GM19193 (cell line): ENCODE data around the gene KCNAB2.

Experiments
- POLR2A ChIP-seq: IDR thresholded peaks from 4 replicates; pipeline ENCODE4 v1.6.1; 2011; ENCODE audit not compliant: insufficient read depth, insufficient read length; ENCODE audit errors: extremely low read depth

Gene KCNAB2

DNA sequence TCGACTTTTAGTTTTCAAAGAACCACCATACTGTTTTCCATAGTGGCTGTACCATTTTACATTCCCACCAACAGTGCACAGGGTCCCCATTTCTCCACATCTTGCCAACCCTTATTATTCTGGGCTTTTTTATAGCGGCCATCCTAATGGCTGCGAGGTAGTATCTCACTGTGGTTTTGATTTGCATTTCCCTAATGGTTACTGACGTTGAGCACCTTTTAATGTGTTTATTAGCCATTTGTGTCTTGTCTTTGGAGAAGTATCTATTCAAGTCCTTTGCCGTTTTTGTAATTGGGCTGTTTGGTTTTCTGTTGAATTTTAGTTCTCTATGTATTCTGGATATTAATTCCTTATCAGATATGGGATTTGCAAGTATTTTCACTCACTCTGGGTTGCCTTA, 22.3 kb upstream of the KCNAB2 start:
- TF ChIP-seq POLR2A: no peak

DNA sequence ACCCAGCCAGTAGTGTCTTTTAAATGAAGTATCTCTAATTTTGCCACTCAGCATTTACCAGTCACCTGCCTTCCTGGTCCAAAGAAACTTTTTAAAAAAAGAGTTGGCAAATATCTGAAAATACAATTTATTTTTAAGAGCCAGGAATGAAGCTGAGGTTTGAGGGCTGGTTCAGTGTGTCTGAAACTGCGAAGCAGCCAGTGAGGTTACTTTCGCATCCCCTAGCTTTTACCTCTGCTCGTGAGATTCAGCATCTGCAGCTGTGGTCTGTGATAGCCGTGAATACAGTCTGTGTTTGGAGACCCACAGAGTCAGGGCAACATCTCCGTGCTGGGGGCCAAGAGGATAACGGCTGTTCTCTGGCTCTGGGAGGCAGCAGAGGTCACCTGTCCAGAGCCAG, 21.3 kb upstream of the KCNAB2 start:
- no peak for TF ChIP-seq POLR2A

DNA sequence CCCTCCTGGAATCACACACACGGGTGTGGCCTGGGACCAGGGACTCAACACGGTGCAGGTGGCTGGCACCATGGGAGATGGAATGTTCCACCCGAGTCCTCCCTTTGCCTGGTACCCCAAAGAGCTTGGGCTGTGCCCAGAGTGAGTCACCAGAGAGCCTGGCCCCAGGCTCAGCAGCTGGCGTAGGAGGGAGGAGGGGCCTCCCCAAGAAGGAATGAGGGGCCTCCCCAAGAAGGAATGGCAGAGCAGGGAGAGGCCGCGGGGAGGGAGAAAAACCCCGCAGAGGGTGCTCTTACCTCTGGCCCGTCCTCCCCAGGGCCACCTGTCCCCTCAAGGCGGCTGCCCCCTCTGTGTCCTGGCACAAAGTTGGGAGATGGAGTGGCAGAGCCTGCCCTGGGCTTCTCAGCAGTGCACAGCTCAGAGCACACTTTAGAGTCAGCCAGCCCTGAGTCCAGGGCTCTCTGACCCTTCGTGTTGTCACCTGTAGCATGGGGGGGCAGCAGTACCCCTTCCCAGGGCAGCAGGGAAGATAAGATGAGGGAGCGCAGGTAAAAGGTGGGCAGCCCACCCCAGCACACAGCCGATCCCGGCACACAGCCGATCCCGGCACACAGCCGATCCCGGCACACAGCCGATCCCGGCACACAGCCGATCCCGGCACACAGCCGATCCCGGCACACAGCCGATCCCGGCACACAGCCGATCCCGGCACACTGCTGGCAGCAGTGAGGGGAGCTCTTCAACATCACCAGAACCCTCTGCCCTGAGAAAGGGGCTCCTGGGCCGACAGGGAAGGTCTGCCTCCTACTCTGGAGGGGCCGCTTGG, 20.2 kb upstream of the KCNAB2 start:
- no peak for TF ChIP-seq POLR2A

DNA sequence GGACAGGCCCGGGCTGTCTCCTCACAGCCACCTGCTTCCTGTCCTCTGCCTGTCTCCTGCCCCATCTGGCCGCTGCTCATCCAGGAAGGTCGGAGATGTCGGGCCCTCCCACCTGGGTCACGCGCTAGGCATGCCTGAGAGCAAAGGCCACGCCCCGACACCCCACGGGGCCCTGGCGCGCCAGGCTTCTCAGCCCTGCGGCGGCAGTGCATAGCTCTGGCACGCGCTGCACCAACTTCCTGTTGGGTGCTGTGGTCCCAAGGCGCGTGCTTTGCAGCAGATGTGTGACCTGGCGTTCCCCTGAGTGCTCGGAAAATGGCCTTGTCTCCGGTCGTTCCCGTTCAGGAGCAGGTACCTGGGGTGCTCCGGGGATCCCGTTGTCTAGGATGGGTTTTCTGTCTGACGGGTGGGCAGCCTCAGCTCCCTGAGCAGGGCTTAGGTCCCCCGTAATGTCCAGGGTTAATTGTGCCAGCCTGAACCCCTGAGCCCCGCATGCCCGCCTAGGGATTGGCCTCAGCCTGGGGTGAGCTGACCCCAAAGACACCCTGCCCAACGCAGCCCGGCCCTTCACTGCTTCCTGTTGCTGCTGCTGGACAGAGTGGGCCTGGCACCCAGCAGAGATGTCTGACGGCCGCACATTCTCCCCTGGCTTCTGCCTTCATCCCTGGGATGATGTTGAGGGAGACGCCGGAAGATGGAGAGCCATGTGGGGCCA, 19.4 kb upstream of the KCNAB2 start:
- TF ChIP-seq POLR2A: peak; percentile 88

DNA sequence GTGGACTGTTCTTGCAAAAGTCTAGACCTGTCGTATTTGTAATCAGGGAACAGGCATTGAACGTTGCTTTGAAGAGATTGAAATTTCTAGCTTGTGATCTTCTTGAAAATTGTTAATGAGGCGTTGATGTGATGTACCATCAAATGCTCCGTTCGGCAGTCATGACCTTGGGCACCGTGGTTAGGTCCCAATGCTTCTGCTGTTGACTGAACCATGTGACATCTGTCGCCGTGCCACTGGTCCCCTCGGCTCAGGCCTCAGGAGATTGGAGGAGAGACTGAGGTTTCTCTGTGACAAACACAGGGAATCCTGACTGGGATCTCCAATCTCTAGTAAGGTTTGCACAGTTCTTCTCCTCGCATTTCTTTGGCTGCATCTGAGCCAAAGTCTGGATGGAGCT, 18.1 kb upstream of the KCNAB2 start:
- TF ChIP-seq POLR2A: no peak

DNA sequence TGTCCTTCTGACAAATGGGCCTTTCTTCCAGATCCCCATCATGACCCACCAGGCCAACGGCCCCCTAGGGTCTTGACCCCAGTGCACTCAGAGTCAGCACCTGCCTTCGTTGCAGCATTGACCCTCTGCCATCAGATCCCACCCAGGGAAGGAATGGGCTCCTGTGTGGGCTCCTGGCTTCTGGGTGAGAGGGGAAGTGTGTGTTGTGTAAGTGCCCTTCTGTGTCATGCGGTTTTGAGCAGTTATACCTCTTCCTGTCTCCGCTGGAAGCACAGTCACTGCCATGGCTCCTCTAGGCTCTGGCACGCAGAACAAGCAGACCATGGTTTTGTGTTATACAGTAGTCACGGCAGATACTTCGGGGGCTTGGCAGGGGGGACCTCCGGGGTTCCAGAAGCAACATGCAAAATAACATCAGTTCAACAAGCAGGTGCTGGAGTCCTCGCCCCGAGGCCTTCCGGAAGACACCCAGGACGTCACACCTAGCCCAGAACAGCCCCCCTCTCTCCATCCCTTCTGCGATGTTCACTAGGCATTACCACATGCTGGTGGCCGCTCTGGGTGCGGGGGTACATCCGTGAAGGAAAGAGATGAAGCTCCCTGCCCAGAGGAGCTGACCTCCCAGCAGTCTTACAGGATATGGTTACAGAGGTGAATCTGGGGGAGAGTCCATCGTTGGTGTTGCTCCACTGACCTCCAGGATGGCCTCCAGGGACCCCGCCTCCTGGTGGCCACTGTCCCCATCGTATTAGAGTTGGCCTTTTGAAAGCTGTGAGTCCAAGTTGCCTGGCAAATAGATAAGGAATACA, 17.4 kb upstream of the KCNAB2 start:
- TF ChIP-seq POLR2A: no peak

DNA sequence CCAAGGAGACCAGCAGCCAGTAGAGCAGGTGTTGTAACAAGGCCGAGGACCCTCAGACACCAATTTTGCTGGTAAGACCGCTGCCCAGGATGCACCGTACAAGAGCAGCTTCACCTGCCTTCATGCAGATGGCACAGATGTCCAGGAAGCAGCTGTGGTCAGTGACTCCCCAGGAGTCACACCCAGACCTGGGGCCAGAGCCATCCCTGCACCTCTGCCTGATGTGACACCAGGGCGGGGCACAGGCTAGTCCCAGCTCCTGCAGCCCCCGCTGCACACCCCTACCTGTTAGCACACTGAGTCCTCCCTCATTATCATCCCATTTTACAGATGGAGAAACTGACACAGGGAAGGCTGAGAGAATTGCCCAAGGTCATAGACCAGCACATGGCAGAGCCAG, 16.3 kb upstream of the KCNAB2 start:
- TF ChIP-seq POLR2A: no peak

DNA sequence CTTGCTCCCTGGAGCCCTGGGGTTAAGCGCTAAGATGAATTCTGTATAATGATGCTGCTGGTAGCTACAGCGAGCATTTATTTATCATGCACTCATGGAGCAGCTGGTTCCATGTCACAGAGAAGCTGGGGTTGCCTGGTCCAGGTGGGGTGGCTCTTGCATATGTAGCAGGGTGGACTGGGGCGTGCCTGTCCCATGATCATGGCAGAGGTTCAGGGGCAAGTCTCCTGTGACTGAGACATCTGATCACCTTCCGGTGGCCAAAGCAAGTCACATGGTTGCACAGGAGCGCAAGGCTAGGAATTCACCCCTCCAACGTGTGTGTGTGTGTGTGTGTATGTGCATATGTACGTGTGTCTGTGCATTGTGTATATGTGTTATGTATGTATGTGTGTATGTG, 15.6 kb upstream of the KCNAB2 start:
- no peak for TF ChIP-seq POLR2A

DNA sequence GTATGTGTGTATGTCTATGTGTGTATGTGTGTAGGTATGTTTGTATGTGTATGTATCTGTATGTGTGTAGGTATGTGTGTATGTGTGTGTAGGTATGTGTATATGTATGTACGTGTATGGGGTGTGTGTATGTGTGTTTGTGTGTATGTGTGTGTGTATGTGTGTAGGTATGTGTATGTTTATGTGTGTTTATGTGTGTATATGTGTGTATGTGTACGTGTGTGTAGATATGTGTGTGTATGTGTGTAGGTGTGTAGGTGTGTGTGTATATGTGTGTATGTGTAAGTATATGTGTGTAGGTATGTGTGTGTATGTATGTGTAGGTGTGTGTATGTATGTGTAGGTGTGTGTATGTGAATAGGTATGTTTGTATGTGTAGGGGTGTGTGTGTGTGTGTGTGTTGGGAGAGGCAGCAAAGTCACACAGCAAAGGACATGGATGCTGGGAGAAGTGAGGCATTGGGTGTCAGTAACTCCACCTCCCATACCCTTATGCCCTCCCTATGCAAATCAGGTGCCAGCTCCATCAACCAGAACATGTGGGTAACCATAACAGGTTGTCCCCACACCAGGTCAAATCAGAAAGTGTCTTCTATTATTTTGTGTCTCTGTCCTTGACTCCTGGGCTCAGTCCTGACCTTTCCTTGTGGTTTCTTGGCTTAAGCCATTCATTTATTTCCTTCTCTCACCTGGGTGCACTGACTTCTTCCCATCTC, 15.0 kb upstream of the KCNAB2 start:
- no peak for TF ChIP-seq POLR2A

DNA sequence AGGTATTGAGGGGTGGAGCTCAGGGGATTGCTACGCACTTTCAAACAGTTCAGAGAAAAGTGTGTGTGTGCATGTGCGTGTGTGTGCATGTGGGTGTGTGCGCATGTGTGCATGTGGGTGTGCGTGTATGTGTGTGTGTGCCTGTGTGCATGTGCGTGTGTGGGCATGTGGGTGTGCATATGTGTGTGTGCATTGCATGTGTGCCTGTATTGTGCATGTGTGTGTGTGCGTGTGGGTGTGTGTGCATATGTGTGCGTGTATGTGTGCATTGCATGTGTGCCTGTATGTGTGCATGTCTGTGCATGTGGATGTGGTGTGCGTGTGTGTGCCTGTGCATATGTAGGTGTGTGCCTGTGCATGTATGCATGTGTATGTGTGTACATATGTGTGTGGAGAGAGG, 12.6 kb upstream of the KCNAB2 start:
- no peak for TF ChIP-seq POLR2A

DNA sequence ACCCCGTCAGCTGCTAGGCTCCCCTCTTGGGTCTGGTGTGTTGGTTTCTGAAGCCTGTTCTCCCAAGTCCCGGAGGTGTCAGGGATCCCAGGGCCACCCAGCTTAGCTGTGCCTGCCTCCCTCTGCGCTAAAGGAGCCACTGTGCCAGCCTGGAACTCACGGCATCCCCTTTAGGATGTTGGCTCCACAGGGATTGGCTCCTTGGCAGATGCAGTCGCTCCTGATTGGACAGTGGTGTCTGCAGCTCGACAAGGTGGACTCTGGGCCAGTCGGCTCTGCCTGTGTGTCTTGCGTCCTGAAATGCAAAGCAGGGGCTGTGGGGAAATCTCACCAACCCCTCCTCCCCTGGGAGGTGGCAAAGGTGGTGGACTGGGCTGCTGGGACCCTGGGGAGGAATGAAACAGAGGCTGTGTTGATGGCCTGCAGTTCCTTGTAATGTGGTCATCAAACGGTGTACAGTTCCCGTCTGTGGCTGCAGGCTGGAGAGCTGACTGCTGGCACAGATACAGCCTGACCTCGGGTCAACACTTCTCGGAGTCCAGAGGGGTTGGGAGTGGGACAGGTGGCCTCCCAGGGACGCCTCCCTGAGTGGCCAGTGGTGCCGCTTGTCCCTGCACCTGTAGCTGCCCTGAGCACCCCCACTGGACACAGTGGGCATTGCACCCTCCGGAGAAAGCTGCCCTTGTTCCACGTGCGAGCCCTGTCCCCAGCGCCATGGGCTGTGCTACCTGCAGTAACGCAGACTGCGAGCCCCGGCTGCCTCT, 11.5 kb upstream of the KCNAB2 start:
- no peak for TF ChIP-seq POLR2A

DNA sequence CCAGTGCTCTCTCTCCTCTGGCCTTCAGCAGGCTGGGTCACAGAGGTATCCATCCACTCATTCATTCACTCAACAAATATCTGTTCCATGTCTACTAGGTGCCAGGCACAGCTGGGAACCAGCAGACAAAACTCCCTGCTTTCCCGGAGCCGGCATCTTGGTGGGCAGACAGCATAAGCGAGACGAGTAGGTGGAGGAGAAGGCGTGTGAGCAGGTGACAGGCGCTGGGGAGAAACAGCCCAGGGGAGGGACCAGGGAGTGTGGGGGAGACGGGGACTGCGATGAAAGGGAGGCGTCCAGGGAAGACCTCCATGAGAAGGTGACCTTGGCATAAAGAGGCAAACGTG, 11.0 kb upstream of the KCNAB2 start:
- TF ChIP-seq POLR2A: no peak

DNA sequence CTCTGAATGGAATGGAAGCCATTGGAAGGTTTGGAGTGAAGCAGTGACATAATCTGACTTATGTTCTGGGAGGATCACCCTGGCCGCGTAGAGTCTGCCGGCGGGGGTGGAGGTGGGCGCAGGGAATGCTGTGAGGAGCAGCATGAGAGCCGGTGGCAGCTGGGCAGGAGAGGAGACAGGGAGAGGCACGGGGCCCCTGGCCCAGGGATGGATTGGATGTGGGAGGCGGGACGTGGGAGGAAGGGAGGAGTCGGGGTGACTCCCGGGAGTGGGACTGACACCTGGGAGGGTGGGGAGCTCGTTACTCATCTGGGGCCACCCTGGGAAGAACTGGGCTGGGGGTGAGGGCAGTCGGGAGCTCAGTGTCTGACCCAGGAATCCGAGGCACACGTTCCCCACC, 10.4 kb upstream of the KCNAB2 start:
- no peak for TF ChIP-seq POLR2A

DNA sequence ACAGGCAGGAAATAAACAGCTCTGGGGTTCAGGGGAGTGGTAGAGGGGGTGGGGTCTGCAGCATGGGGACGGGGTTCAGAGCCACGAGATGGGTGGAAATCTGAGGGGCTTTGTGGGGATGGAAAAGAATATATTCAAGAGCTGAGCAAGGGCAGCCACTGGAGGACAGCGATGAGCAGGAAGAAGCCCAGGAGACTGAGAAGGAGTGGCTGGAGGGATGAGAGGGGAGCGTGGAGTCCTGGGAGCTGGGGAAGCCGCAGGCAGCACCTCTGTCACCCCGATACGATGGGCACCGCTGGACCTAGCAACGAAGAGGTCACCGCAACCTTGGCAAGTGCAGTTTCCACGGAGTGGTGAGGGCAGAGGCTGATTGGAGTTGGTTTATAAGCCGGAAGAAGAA, 10.0 kb upstream of the KCNAB2 start:
- TF ChIP-seq POLR2A: no peak

DNA sequence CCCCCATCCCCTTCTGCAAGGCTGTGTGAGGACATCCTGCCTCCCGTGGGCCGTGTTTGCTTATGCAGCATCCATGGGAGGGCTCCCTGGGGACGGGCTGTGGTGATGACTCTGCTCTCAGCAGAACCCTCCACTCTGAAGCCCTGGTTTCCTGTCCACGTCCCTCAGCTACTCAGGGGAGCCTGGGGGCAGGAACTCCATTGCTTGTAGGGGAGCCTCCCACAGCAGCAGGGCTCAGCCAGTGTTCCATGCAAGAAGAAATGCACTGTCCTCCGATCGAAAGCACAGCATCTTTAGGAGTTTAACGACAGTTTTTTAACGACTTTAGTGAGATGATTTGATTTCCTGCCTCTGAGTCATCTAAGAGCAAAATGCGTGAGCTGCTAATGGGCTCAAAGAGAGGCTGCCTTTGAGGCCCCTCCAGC, 8.3 kb upstream of the KCNAB2 start:
- no peak for TF ChIP-seq POLR2A

DNA sequence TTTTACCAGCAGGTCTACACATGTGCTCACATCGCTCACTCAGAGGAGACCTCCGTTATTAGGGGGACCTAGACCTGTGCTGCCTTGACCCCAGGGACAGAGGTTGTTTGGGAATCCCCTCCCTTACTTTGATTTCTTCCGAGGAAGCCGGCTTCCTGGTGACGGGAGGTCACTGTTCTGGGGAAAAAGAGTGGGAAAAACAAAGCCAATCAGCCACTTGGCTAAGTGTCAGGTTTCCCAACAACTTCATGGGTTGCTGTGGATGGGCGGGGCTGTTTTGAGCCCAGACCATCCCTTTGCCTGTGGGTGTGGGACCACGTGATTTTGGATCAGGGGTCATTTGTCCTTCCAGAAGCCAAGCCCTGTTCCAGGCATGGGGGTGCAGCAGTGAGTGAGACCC, 7.1 kb upstream of the KCNAB2 start:
- TF ChIP-seq POLR2A: no peak
